ACC112 (cell line): Measurements from ENCODE around the gene CROCC2.

Experiments used
- H2AFZ ChIP-seq: fragments of 200-600 bp; sonication (generic); one replicate; pipeline ENCODE4 v1.6.0; 2017; ENCODE audit warnings: antibody characterized with exemption, low read length; ENCODE audit not compliant: unreplicated experiment
- H3K27ac ChIP-seq: fragments of 200-600 bp; sonication (generic); 2 replicates; pipeline ENCODE4 v1.5.1; 2014; ENCODE audit warnings: low read depth, mild to moderate bottlenecking, antibody characterized with exemption, low read length, moderate library complexity
- H3K27me3 ChIP-seq: fragments of 200-600 bp; sonication (generic); 2 replicates; pipeline ENCODE4 v1.6.1; 2014; ENCODE audit warnings: mild to moderate bottlenecking, antibody characterized with exemption, low read length, moderate library complexity, mixed read lengths; ENCODE audit not compliant: insufficient read depth
- H3K36me3 ChIP-seq: fragments of 200-600 bp; sonication (generic); 2 replicates; pipeline ENCODE4 v1.6.1; 2016; ENCODE audit warnings: mild to moderate bottlenecking, antibody characterized with exemption, low read length, moderate library complexity, mixed read lengths; ENCODE audit not compliant: insufficient read depth
- H3K4me1 ChIP-seq: fragments of 200-600 bp; sonication (generic); one replicate; pipeline ENCODE4 v1.6.1; 2016; ENCODE audit warnings: low read length, mixed read lengths; ENCODE audit not compliant: insufficient read depth, unreplicated experiment, control insufficient read depth
- H3K4me3 ChIP-seq: fragments of 200-600 bp; sonication (generic); 2 replicates; pipeline ENCODE4 v1.5.1; 2014; ENCODE audit warnings: mild to moderate bottlenecking, low read depth, low read length
- H3K79me2 ChIP-seq: fragments of 200-600 bp; sonication (generic); one replicate; pipeline ENCODE4 v1.6.0; 2016; ENCODE audit warnings: low read length; ENCODE audit not compliant: control insufficient read depth, unreplicated experiment, insufficient read depth

CROCC2 gene

DNA sequence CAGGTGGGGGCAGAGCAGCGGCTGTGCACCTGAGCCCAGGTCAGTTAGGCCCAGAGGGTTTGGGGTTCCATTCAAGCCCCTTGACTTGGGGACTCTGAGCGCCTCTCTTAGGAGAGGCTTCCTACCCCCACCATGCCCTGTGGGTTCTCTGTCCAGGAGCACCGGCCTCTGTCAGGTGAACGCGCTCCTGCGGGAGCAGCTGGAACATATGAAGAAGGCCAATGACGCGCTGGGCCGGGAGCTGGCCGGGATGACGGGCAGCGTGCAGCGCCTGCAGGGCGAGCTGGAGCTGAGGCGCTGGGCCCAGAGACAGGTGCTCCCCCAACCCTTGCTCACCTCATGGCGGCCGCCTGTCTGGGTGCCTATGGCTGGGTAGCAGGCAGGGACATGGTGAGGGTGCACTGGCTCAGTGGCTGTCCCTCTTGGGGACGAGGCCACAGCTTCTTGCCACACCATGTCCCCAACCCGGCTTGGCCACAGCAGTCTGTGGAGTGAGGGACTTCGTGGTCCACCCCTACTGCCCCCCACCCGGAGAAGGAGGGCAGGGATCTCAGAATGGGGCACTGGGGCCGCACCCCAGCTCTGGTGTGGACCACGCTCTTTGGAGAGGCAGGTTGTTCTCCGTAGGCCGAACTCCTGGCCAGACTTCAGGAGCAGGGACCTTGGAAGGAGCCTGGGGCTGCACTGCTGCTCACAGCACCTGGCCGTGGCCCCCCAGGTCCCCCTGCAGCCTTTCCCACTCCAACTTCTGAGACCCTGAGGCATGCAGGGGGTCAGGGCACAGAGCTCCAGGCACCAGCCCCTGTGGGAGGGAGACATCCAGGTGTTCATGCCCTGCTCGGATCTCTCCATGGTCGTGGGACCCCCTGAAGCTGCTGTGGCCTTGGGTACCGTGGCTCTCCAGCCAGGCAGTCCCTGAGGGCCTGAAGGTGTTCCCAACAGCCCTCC is 19.7 kb downstream of the CROCC2 start:
- H3K27ac ChIP-seq, result no peak overlapping the region

DNA sequence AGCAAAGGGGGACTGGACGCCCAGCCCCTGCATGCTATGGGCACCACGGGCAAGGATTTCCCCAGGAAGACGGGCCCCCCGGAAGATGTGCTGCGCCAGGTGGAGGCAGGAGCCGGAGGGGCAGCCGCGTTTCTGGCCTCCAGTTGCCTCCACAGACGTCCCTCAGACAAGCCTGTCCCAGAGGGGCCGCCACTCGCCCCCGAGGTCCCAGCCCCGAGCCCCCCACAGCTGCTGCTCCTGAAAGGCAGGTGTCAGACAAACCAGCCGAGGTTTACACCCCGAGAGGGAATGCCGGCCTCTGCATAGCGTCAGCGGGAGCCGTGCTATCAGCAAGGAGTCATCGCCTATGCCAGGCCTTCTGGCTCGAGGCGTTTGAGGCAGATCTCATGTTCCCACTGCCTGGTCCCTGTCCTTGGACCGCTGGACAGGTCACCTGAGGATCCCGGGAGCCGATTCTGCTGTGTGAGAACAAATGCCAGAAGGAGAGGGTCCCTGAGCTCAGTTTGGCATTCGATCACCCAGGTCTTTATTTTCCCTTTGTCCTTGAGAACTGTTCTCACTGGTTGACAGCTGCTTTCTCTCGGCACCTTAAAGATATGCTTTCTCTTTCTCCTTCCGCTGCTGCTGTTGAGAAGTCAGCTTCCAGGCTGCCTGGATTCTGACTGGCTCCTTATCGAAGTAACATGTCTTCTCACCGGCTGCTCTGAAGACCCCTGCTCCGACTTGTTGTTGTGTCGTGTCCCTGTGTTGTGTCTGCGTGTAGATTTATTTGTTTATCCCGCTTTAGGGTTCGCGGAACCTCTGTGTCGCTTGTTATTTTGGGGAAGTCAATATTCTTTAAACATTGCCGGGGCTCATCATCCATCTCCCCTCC is 20.6 kb downstream of the CROCC2 start:
- Histone ChIP-seq H3K79me2 (no peaks in the 10 kb centered on the region), H3K27me3 (no peaks in the 10 kb centered on the region), H3K27ac (no peak overlapping the region), H3K4me1 (peaks cover 10% of the 10 kb centered on the region), H2AFZ (no peak overlapping the region), H3K4me3 (no peak overlapping the region), H3K36me3 (no peaks in the 10 kb centered on the region)

More for the DNA sequence above, 19.7 kb downstream of the CROCC2 start:
- Histone ChIP-seq H3K27me3 (no peaks in the 10 kb centered on the region), H3K4me1 (peaks cover 19% of the 10 kb centered on the region), H3K79me2 (no peaks in the 10 kb centered on the region), H2AFZ (no peak overlapping the region), H3K4me3 (no peak overlapping the region), H3K36me3 (no peaks in the 10 kb centered on the region)

DNA sequence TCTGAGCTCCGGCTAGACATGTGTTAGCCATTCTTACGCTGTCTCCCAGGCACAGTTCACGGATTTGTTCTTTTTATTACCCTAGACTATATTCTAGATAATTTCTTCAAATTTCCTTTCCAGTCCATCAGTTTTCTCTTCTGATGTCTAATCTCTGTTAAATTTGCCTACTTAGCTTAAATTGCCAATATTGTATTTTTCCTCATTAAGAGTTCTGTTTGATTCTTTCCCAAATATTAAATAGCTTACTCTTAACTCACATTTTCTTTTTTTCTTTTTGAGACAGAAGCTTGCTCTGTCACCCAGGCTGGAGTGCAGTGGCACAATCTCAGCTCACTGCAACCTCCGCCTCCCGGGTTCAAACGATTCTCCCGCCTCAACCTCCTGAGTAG is 21.2 kb downstream of the CROCC2 start:
- no peak overlapping the region for H3K4me3 ChIP-seq
- H2AFZ ChIP-seq, result no peak overlapping the region

DNA sequence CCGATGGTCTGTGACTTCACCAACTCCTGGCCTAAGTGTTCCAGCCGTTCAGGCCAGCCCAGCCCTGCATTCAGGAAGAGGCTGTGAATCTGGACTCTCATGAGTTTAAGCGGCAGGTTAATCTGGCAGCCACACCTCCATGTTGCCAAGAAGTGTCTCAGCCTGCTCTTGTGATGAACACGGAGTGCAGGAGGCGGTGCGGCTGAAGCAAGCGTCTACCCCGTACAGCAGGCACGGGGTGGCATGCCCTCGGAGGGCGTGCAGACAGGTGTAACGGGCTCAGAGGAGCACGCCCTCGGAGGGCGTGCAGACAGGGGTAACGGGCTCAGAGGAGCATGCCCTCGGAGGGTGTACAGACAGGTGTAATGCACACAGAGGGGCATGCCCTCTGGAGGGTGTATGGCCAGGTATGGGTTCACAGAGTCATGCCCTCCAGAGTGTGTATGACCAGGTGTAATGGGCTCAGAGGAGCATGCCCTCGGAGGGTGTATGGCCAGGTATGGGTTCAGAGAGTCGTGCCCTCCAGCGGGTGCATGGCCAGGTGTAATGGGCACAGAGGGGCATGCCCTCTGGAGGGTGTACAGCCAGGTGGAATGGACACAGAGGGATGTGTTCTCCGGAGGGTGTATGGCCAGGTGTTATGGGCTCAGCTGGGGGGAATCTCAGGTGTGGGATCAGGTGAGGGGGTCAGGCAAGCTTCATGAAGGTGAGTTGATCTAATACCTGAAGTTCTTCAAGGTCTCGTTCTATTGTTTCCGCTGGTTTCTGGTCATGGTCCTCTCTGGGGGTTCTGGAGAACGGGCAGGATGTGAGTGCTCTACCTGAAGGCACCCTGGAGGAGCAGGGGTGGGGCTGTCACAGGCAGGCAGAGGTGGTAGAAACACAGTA is 22.6 kb downstream of the CROCC2 start:
- Histone ChIP-seq H3K4me1 (no peaks in the 10 kb centered on the region), H3K27ac (no peak overlapping the region), H3K27me3 (no peaks in the 10 kb centered on the region), H3K36me3 (no peaks in the 10 kb centered on the region), H3K79me2 (no peaks in the 10 kb centered on the region), H2AFZ (no peak overlapping the region), H3K4me3 (no peak overlapping the region)

More for the DNA sequence above, 21.2 kb downstream of the CROCC2 start:
- H3K4me1 ChIP-seq, result peaks cover 4% of the 10 kb centered on the region
- H3K27ac ChIP-seq, result no peak overlapping the region
- no peaks in the 10 kb centered on the region for H3K79me2 ChIP-seq
- H3K27me3 ChIP-seq, result no peaks in the 10 kb centered on the region
- no peaks in the 10 kb centered on the region for H3K36me3 ChIP-seq

DNA sequence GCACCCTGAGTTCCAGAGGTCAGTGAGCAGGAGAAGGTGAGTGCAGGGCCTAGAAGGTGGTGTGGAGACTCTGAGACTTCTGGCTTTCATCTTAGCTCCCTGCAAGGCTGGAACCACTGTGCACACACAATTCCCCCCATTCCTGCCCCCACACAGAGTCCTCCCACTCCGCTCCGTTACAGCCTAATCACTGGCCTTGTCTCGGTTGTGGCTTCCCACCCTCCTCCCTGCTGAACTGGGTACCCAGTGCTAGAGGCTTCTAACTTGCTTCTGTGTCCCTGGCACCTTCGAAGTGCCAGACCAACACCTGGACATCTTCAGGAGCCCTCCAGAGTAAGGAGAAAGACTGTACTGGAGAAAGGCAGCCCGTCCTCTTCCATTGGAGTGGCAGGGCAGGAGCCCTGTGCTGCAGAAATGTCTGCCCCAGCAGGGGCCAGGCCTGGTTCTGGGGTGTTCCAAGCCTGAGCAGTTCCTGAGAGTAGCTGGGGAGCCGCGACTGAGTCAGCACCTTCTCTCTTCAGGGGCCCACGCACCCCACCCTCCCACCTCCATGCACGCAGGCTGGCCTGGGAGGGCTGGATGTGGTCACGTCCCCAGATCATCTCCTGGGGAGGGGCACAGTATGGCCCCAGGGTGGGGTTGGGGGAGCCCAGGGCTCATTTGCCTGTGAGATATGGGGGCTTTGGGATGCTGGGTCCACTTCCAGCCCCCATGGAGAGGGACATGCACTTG is 23.4 kb downstream of the CROCC2 start:
- Histone ChIP-seq H3K27me3 (no peaks in the 10 kb centered on the region), H3K4me3 (no peak overlapping the region), H3K4me1 (no peaks in the 10 kb centered on the region), H2AFZ (no peak overlapping the region), H3K36me3 (no peaks in the 10 kb centered on the region), H3K27ac (no peak overlapping the region), H3K79me2 (no peaks in the 10 kb centered on the region)

DNA sequence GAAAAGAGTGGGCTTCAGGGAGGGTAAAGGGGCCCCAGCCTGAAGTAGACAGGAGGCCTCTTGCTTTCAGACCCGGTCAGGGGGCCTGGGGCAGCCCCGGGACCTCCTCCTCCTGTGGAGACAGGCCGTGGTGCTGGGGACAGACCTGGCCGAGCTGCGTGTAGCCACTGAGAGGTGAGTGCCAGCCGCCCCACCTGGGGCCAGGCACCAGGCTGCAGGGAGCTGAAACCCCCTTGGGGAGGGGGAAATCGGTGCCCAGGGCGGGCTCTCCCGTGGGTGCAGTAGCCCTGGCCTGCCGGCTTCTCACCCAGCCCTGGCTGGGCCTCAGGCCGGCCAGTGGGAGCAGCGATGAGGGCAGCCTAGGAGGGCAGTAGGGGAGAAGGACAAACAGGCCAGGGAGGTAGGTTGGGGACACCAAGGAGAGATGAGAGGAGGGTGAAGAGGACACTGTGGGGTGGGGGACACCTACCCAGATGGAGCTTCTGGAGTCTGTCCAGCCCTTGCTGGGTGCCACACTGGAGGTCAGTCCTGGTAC is 24.0 kb downstream of the CROCC2 start:
- Histone ChIP-seq H3K27me3 (no peaks in the 10 kb centered on the region), H3K4me1 (no peaks in the 10 kb centered on the region)

DNA sequence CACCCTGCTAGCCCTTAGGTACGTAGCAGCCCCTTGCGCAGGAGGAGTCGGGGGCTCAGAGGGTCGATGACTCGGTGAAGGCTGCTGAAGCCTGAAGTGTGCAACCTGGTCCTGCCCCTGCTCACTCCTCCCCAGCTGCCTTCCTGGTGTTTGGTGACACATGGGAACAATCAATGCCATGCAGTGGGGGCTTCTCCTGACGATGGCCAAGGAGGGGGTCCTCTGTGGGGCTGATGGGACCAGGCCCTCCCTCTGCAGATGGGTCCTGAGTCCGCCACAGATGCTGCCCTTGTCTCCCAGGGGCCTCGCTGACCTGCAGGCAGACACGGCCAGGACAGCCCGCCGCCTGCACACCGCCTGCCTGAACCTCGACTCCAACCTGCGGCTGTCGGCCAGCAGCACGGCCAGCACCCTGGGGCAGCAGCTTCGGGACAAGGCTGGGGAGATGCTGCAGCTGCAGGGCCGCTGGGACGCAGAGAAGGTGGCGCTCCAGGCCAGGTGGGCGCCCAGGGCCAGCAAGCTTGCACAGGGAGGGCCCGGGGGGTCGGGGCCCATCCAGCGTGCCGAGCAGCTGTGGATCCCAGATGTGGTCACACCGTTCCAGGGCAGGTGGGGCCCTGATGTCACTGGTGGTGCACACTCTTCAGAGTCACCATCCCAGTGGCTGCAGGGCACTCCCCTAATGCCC is 24.6 kb downstream of the CROCC2 start:
- H3K27ac ChIP-seq, result no peak overlapping the region
- no peak overlapping the region for H3K4me3 ChIP-seq
- no peaks in the 10 kb centered on the region for H3K4me1 ChIP-seq
- no peaks in the 10 kb centered on the region for H3K27me3 ChIP-seq
- H3K79me2 ChIP-seq, result no peaks in the 10 kb centered on the region
- no peak overlapping the region for H2AFZ ChIP-seq
- H3K36me3 ChIP-seq, result no peaks in the 10 kb centered on the region

More for the DNA sequence above, 24.0 kb downstream of the CROCC2 start:
- no peak overlapping the region for H3K4me3 ChIP-seq
- no peaks in the 10 kb centered on the region for H3K36me3 ChIP-seq
- H2AFZ ChIP-seq, result no peak overlapping the region
- H3K27ac ChIP-seq, result no peak overlapping the region
- no peaks in the 10 kb centered on the region for H3K79me2 ChIP-seq

DNA sequence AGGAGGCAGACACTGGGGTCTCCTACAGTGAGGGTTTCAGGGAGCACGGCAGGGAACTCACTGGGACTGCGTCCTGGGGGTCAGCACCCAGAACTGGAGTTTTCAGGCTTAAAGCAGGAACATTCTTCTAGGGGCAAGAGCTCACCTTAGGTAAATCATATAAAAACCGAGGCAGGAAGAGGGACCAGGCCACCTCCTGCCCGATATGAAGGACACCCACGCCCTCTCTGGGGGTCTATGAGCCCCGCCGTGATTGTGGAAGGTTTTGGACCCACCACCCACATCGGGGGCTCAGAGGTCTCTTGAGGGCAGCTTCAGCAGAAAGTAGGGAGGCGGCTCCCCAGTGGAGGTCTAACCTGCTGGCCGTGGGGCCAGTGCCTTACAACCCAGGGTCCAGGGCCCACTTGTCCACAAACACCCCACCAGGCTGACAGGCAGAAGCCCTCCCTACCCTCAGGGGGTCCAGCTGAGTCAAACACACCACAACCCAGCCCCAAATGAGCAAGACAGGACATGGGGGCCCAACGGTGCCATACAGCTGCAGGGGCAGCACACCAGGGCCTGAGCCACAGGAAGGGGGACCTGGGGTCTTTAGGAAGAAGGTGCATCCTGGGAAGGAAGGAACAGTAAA is 25.3 kb downstream of the CROCC2 start:
- Histone ChIP-seq H3K27ac (no peak overlapping the region), H3K4me3 (no peak overlapping the region), H3K4me1 (no peaks in the 10 kb centered on the region), H3K79me2 (no peaks in the 10 kb centered on the region), H3K27me3 (no peaks in the 10 kb centered on the region), H2AFZ (no peak overlapping the region), H3K36me3 (no peaks in the 10 kb centered on the region)
